ENCODE measurements around the gene DAPK2.

DNA sequence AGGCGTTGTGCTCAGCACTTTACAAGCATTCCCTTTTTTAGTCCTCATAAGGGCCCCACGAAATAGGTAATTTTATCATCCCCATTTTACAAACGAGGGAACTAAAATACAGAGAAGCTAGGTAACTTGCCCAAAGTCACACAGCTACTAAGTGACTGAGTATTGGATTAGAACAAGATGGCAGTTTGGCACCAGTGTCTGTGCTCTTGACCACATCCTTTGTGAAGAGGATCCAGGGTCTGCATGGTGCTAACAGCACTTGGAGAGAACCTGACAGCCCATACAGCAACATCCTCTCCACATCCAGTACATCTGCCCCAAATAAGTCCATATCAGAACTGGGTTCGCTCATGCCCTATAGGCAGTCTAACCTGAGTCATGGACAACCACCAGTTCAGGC lies 21.8 kb upstream of the DAPK2 start:
- TF ChIP-seq POLR2AphosphoS5 (IDR thresholded peaks at IDR 0.05; ENCODE audit: low read depth, low read length), result no peak
- TF ChIP-seq POLR2A (IDR thresholded peaks at IDR 0.05; ENCODE audit: low read depth, low read length), result no peak
- no peak for TF ChIP-seq SPI1 (IDR thresholded peaks at IDR 0.05; ENCODE audit: low read depth, low read length)
- TF ChIP-seq TAF1 (IDR thresholded peaks at IDR 0.05; ENCODE audit: low read depth, low read length), result no peak
- TF ChIP-seq POU2F2 (IDR thresholded peaks at IDR 0.05; ENCODE audit: low read depth, low read length), result no peak
